Stimulated activated CD8-positive, alpha-beta memory T cell treated with anti-CD3 and anti-CD28 coated beads, Interleukin-2, amount 100 ng/mL, for 48 hours (primary cell): Measurements from ENCODE around the gene SGCA.

ENCODE experiments used
- DNase-seq, 2 donors: peaks; one replicate each; pipeline ENCODE4 v3.0.0-alpha.2; 2020; ENCODE audit warnings: low read depth in 2 of 2

SGCA gene

GRCh38 chr17:50149091-50149416 lies 16.8 kb upstream of the SGCA start:
- no peak for DNase-seq

GRCh38 chr17:50149417-50150353 lies 16.1 kb upstream of the SGCA start:
- no peak for DNase-seq

GRCh38 chr17:50150354-50151040 lies 15.3 kb upstream of the SGCA start, which contains the start of gene PPP1R9B:
Gene PPP1R9B, minus strand, starts transcription at chr17:50150677. Its CDS starts 164 bp downstream, at chr17:50150513.
- DNase-seq, result no peak

GRCh38 chr17:50151041-50151936 lies 14.5 kb upstream of the SGCA start:
- peak; percentile 85 to 88 for DNase-seq

GRCh38 chr17:50151937-50152547 lies 13.8 kb upstream of the SGCA start:
- no peak for DNase-seq

- no peak for DNase-seq
Measured at GRCh38 chr17:50152736-50153135, 13.1 kb upstream of the SGCA start.

- DNase-seq, result no peak
Measured at GRCh38 chr17:50153650-50154575, 11.9 kb upstream of the SGCA start.

- DNase-seq, result no peak
Measured at GRCh38 chr17:50154604-50155003, 11.2 kb upstream of the SGCA start.

GRCh38 chr17:50155115-50155819 lies 10.5 kb upstream of the SGCA start:
- DNase-seq, result no peak

GRCh38 chr17:50157891-50158290 lies 7.9 kb upstream of the SGCA start:
- DNase-seq, result no peak

GRCh38 chr17:50161023-50161910 lies 4.5 kb upstream of the SGCA start:
- peak; percentile 94 to 96 for DNase-seq

GRCh38 chr17:50161911-50162288 lies 3.9 kb upstream of the SGCA start:
- no peak for DNase-seq

GRCh38 chr17:50162466-50163254 lies 3.1 kb upstream of the SGCA start:
- no peak for DNase-seq

- no peak for DNase-seq
Measured at GRCh38 chr17:50163843-50164696, 1.7 kb upstream of the SGCA start.

- no peak for DNase-seq
Measured at GRCh38 chr17:50164697-50164988, 1.2 kb upstream of the SGCA start.

- DNase-seq, result no peak
Measured at GRCh38 chr17:50165066-50165465, 739 bp upstream of the SGCA start.

GRCh38 chr17:50165466-50165865 lies 339 bp upstream of the SGCA start:
- DNase-seq, result no peak
